ENCODE measurements around the gene MAFF. TPM values are rescaled to one million over a fixed set of nuclear protein-coding genes. Genes with fewer than 3 reads are reported as not detected.
A peak's percentile ranks its signal among the peaks of the same experiment; 100 is the strongest.

MAFF gene
- total RNA-seq, 1 donor from 2014 or later: 3.1 TPM

- DNase-seq: no peak
Observed at GRCh38 chr22:38248280-38248679, 46.5 kb downstream of the MAFF start.

GRCh38 chr22:38249301-38249700, 47.5 kb downstream of the MAFF start:
- DNase-seq: no peak

GRCh38 chr22:38249803-38250642, 48.2 kb downstream of the MAFF start:
- no peak for DNase-seq

GRCh38 chr22:38250643-38251340, 49.0 kb downstream of the MAFF start:
- no peak for DNase-seq

GRCh38 chr22:38251341-38251692, 49.5 kb downstream of the MAFF start:
- DNase-seq: no peak

- DNase-seq: no peak
Observed at GRCh38 chr22:38255697-38256096, 53.9 kb downstream of the MAFF start.

- DNase-seq: peak; percentile 22
Observed at GRCh38 chr22:38257181-38257580, 55.4 kb downstream of the MAFF start.

- DNase-seq: no peak
Observed at GRCh38 chr22:38257650-38258250, 56.0 kb downstream of the MAFF start.

GRCh38 chr22:38258895-38259294, 57.1 kb downstream of the MAFF start:
- DNase-seq: no peak

- no peak for DNase-seq
Observed at GRCh38 chr22:38259370-38259769, 57.6 kb downstream of the MAFF start.

- DNase-seq: no peak
Observed at GRCh38 chr22:38260761-38261681, 59.2 kb downstream of the MAFF start.

GRCh38 chr22:38262051-38262795, 60.4 kb downstream of the MAFF start:
- DNase-seq: peak; percentile 76

GRCh38 chr22:38264322-38264843, 62.6 kb downstream of the MAFF start:
- DNase-seq: no peak

Small RNA genes lying within 50 kb of the gene (small RNA-seq; reads per million reads assigned to genes)
- gene RN7SL704P: 0.29 reads per million, percentile 10 among the genes with 10 or more reads in this experiment

Other genes with a start within 250 kb of the MAFF start
- gene C22orf23, start 248.4 kb upstream of the MAFF start, total RNA-seq: 0.31 TPM
- 17.8 TPM for gene POLR2F, start 248.3 kb upstream of the MAFF start, total RNA-seq
- gene SOX10, start 217.4 kb upstream of the MAFF start, total RNA-seq: 1.9 TPM
- 22.0 TPM for gene PICK1, start 144.6 kb upstream of the MAFF start, total RNA-seq
- gene SLC16A8, start 117.8 kb upstream of the MAFF start, total RNA-seq: 0.16 TPM
- gene BAIAP2L2, start 91.3 kb upstream of the MAFF start, total RNA-seq: not detected
- 15.8 TPM for gene PLA2G6, start 20.2 kb upstream of the MAFF start, total RNA-seq
- gene TMEM184B, start 71.0 kb downstream of the MAFF start, total RNA-seq: 10.9 TPM
- gene CSNK1E, start 115.4 kb downstream of the MAFF start, total RNA-seq: 172 TPM

All from occipital lobe (tissue), 3 donors.